Activated CD4-positive, alpha-beta memory T cell treated with anti-CD3 and anti-CD28 coated beads, Interleukin-2, amount 10 ng/mL, durations not matched to agents 7 days and 5 days (primary cell): ENCODE measurements around the gene ELANE. TPM values are rescaled to one million over a fixed set of nuclear protein-coding genes. Genes with fewer than 3 reads are reported as not detected.

Source experiments
- CTCF ChIA-PET: fragments of 350-600 bp; sonication (Branson Sonifier 250); formaldehyde crosslinking; loops from one replicate; lab custom pipeline; 2021; ENCODE audit warnings: antibody characterized with exemption, inconsistent platforms; lab: Charles Lee
- POLR2A ChIA-PET: fragments of 350-600 bp; sonication (Branson Sonifier 250); formaldehyde crosslinking; loops from one replicate; lab custom pipeline; 2021; ENCODE audit warnings: antibody characterized with exemption; lab: Charles Lee
- DNase-seq: peaks from one replicate; pipeline ENCODE4 v3.0.0-alpha.2; 2020
- H3K27ac Mint-ChIP-seq: one replicate; pipeline ENCODE4 v1.8.0; 2021; ENCODE audit warnings: mild to moderate bottlenecking, mixed read lengths
- H3K27me3 Mint-ChIP-seq: one replicate; pipeline ENCODE4 v1.8.0; 2021; ENCODE audit warnings: mixed read lengths
- H3K36me3 Mint-ChIP-seq: one replicate; pipeline ENCODE4 v1.8.0; 2021; ENCODE audit warnings: low read depth, mixed read lengths
- H3K4me1 Mint-ChIP-seq: one replicate; pipeline ENCODE4 v1.8.0; 2021; ENCODE audit warnings: mixed read lengths
- H3K4me3 Mint-ChIP-seq: one replicate; pipeline ENCODE4 v1.8.0; 2021; ENCODE audit warnings: mild to moderate bottlenecking, mixed read lengths
- H3K9me3 Mint-ChIP-seq: one replicate; pipeline ENCODE4 v1.8.0; 2021; ENCODE audit warnings: mixed read lengths
- total RNA-seq, 2 experiments: library from RNA; stranded (reverse); gene quantifications; one replicate each; pipeline ENCODE4 v1.2.3, GENCODE V29; 2021

Gene ELANE
- total RNA-seq, 2 experiments from 2014 or later, result not detected

DNA sequence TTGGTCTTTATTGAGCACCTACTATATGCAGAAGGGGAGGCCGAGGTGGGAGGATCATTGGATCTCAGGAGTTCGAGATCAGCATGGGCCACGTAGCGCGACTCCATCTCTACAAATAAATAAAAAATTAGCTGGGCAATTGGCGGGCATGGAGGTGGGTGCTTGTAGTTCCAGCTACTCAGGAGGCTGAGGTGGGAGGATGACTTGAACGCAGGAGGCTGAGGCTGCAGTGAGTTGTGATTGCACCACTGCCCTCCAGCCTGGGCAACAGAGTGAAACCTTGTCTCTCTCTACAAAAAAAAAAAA is 11.2 kb downstream of the ELANE start:
- POLR2A ChIA-PET, result interaction anchor here (0.6 to 3.5 kb wide), 11 partner anchors 8 to 406 kb away, joined by 3 to 17 read pairs (median 6); partner anchors contain the start of genes CIRBP, MED16, RNU6-9 and WDR18
- CTCF ChIA-PET, result interaction anchor here (0.7 to 2.8 kb wide), 23 partner anchors 9 to 381 kb away, joined by 3 to 37 read pairs (median 4); partner anchors contain the start of genes FSTL3, KISS1R, MED16 and R3HDM4
- Mint-ChIP-seq H3K27me3 (peaks cover 10% of the 10 kb centered on the region), H3K4me1 (peaks cover 20% of the 10 kb centered on the region), H3K36me3 (peaks cover 7% of the 10 kb centered on the region), H3K27ac (peak overlapping the region; percentile 79), H3K4me3 (peak overlapping the region; percentile 68), H3K9me3 (no peaks in the 10 kb centered on the region)
- no peak for DNase-seq

DNA sequence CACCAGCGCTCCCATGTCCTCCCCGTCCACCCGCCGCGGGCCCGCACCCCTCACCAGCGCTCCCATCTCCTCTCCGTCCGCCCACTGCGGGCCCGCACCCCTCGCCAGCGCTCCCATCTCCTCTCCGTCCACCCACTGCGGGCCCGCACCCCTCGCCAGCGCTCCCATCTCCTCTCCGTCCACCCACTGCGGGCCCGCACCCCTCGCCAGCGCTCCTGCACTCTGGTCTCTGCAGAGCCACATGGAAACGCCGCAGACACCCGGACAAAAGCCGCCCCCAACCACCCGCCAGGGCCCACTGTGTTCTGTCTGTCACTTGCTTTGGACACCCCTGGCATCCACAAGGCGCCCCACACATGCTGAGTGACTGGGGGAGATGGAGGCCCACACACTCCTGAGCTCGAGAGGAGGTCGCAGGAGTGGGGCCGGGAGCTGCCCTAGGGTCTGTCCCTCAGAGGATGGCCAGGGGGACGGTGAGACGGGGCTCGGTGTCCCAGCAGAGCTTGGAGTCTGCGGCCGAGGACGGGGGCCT is 14.7 kb downstream of the ELANE start:
- DNase-seq, result no peak
- H3K4me1 Mint-ChIP-seq, result peaks cover 19% of the 10 kb centered on the region
- H3K36me3 Mint-ChIP-seq, result peaks cover 21% of the 10 kb centered on the region
- ChIA-PET CTCF (no interaction called here), POLR2A (interaction anchor here (0.6 to 1.1 kb wide), 2 partner anchors 26 to 43 kb away, joined by 3 to 4 read pairs; partner anchors contain the start of genes MED16 and RNU6-9)
- no peaks in the 10 kb centered on the region for H3K27me3 Mint-ChIP-seq
- no peak overlapping the region for H3K4me3 Mint-ChIP-seq
- H3K27ac Mint-ChIP-seq, result no peak overlapping the region
- no peaks in the 10 kb centered on the region for H3K9me3 Mint-ChIP-seq

DNA sequence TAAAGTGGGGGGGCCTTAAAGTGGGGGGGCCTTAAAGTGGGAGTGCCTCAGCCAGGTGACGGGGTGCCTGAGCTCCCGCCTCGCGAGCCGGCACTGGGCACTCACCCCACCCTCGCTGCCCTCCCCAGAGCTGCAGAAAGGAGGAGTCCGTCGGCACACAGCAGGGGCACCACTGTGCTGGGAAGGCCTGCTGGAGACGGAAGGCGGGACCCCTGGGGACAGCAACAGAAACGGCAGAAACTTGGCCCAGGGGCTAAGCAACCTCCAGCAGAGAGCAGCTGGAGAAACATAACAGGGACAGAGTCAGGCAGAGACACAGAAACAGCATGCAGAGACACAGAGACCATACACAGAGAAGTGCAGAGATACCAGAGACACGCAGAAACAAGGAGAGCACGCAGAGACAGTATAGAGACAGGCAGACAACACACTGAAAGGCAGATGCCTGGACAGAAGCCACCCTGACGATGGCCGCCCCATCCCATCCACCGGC is 15.2 kb downstream of the ELANE start:
- Mint-ChIP-seq H3K27me3 (no peaks in the 10 kb centered on the region), H3K4me1 (peaks cover 24% of the 10 kb centered on the region), H3K36me3 (peaks cover 21% of the 10 kb centered on the region), H3K27ac (no peak overlapping the region), H3K9me3 (no peaks in the 10 kb centered on the region), H3K4me3 (no peak overlapping the region)
- ChIA-PET POLR2A (interaction anchor here (0.6 kb wide), 1 partner anchor 26 kb away, joined by 4 read pairs; the partner anchor contains the start of genes MED16 and RNU6-9), CTCF (no interaction called here)
- no peak for DNase-seq

DNA sequence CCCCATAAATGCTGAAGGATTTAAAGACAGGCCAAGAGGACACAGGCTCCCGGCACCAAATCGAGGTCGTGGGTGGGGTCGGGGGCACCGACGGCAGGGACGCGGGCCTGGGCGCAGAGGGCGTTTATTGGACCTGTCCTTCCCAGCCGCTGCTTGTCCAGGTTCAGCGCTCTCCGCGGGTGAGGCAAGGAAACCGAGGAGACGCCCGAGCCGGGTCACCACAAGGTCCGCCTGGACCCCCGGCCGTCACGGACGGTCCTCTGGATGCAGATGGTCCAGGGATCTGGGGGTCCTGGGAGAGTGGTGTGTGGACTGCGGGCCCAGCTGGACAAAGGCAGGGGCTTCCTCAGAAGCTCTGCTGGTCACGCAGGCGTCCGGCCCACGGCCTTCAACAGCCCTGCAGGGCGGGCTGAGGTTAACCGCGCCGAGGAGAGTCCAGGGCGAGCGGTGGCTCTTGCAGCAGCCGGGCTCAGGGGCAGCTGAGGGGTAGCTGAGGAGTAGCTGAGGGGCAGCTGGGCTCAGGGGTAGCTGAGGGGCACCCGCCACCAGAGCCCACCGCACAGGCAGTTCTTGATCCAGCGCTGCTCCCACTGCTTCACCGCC is 15.9 kb downstream of the ELANE start:
- Mint-ChIP-seq H3K4me3 (no peak overlapping the region), H3K4me1 (peaks cover 22% of the 10 kb centered on the region), H3K36me3 (peaks cover 23% of the 10 kb centered on the region), H3K9me3 (no peaks in the 10 kb centered on the region), H3K27ac (no peak overlapping the region), H3K27me3 (no peaks in the 10 kb centered on the region)
- DNase-seq, result no peak
- ChIA-PET POLR2A (no interaction called here), CTCF (no interaction called here)

DNA sequence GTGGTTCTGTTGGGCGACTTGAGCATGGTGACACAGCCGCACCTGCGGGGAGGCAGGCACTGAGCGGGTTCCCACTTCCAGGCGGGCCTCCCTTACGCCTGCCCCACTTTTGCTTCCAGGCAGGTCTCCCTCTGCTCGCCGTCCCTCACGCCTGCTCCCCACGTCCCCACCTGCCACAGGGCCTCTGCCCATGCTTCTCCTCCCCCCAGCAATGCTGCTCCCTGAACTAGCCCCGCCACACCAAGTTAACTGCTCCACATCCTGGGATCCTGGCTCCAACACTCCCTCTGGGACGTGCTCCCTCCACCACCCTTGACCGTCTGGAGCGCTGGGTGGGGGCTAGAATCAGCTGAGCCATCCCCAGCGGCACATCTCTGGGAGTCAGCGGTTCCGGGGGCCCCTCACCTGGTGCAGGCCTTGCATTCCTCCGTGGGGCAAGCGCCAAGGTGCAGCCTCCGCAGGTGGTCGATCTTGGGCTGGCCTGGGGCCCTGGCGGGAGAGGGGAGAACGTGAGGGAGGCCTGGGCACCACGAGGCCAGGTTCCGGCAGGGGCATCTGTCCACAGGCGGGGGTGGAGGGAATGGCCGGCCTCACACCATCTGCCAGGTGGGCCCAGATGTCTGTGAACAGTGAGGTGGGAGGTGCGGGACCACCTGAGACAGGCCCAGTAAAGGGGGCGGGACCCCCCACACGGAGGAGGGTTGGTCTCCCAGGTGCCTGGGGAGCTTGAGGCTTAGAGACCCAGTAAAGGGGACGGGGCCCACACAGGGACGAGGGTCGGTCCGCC is 16.5 kb downstream of the ELANE start:
- Mint-ChIP-seq H3K36me3 (peaks cover 23% of the 10 kb centered on the region), H3K27me3 (no peaks in the 10 kb centered on the region), H3K9me3 (no peaks in the 10 kb centered on the region), H3K4me3 (no peak overlapping the region), H3K27ac (no peak overlapping the region), H3K4me1 (peaks cover 16% of the 10 kb centered on the region)
- ChIA-PET POLR2A (no interaction called here), CTCF (no interaction called here)
- no peak for DNase-seq

DNA sequence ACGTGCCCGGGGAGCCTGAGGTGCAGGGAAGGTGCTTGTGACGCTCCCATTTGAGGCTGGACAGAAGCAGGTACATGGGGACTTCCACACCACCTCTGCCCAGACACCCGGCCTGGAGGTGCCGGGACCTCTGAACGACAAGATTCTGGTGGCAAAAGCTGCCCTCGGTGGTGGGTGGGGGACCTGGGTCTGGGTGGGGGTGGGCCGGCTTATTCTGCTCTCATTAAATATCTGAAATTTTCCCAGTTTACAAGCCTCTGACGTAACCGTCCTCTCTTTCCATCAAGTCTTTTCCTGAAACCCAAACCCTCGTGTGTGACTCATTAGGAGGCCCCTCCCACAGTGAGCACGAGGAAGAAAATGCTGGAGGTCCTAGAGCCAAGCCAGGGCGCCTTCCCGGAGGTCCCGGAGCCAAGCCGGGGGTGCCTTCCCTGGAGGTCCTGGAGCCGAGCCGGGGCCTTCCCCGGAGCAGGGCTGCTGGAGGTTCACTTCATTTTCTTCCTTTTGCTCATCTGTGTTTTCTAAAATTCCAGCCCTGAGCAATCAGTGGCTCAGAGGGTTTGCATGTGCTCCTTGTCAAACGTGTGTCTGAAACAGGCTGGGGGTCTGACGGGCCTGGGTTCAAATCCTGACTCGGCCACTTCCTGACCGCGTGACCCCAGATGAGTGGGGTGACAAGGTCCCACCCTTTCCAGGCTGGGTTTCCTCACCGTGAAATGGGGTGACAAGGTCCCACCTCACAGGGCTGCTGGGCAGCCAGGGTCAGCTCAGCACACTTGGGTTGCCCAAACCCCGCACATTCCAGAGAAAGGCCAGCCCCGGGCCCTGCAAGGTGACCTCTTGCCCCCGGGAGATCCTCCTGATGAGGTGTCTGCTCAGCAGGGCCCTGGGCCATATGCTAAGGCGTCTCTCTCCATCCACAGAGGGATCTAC is 17.4 kb downstream of the ELANE start:
- Mint-ChIP-seq H3K27me3 (no peaks in the 10 kb centered on the region), H3K36me3 (peaks cover 23% of the 10 kb centered on the region), H3K4me3 (no peak overlapping the region), H3K9me3 (no peaks in the 10 kb centered on the region), H3K27ac (no peak overlapping the region), H3K4me1 (peaks cover 13% of the 10 kb centered on the region)
- POLR2A ChIA-PET, result no interaction called here
- no peak for DNase-seq
- CTCF ChIA-PET, result no interaction called here

DNA sequence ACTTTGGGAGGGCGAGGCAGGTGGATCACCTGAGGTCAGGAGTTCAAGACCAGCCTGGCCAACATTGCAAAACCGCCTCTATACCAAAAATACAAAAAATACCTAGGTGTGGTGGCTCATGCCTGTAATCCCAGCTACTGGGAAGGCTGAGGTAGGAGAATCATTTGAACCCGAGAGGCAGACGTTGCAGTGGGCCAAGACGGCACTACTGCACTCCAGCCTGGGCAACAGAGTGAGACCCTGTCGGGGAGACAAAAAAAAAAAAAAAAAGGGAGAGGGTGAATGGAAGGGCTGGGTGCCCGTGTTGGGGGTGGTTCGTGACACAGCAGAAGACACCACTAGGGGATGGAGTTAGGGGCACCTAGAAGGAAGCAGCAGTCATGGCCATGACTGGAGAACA is 18.2 kb downstream of the ELANE start:
- CTCF ChIA-PET, result no interaction called here
- H3K4me1 Mint-ChIP-seq, result peaks cover 13% of the 10 kb centered on the region
- H3K9me3 Mint-ChIP-seq, result no peaks in the 10 kb centered on the region
- peak overlapping the region; percentile 6 for H3K27ac Mint-ChIP-seq
- no peaks in the 10 kb centered on the region for H3K27me3 Mint-ChIP-seq
- no peak overlapping the region for H3K4me3 Mint-ChIP-seq
- DNase-seq, result no peak
- peaks cover 23% of the 10 kb centered on the region for H3K36me3 Mint-ChIP-seq
- POLR2A ChIA-PET, result no interaction called here

DNA sequence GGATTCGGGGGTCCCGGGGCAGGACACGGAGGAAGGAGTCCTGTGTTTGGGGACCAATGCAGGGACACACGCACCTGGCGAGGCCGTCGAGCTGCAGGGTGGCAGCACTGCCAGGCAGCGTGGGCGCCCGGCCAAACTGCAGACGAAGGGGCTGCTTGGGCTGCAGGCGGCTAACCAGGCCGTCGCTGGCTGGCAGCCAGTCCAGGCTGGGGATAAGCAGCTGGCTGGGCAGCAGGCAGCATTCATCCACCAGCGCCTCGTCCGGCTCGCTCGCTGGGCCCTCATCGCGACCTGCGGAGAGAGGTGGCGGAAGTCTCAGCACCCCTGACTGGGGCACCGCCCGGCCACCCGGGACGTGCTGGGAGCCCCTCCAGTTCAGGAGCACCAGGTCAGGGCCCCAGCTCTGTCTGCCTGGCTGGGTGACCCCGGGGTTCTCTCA is 18.9 kb downstream of the ELANE start:
- peaks cover 11% of the 10 kb centered on the region for H3K4me1 Mint-ChIP-seq
- no peaks in the 10 kb centered on the region for H3K9me3 Mint-ChIP-seq
- no peak overlapping the region for H3K4me3 Mint-ChIP-seq
- H3K27me3 Mint-ChIP-seq, result no peaks in the 10 kb centered on the region
- POLR2A ChIA-PET, result no interaction called here
- DNase-seq, result no peak
- CTCF ChIA-PET, result no interaction called here
- no peak overlapping the region for H3K27ac Mint-ChIP-seq
- H3K36me3 Mint-ChIP-seq, result peaks cover 23% of the 10 kb centered on the region

DNA sequence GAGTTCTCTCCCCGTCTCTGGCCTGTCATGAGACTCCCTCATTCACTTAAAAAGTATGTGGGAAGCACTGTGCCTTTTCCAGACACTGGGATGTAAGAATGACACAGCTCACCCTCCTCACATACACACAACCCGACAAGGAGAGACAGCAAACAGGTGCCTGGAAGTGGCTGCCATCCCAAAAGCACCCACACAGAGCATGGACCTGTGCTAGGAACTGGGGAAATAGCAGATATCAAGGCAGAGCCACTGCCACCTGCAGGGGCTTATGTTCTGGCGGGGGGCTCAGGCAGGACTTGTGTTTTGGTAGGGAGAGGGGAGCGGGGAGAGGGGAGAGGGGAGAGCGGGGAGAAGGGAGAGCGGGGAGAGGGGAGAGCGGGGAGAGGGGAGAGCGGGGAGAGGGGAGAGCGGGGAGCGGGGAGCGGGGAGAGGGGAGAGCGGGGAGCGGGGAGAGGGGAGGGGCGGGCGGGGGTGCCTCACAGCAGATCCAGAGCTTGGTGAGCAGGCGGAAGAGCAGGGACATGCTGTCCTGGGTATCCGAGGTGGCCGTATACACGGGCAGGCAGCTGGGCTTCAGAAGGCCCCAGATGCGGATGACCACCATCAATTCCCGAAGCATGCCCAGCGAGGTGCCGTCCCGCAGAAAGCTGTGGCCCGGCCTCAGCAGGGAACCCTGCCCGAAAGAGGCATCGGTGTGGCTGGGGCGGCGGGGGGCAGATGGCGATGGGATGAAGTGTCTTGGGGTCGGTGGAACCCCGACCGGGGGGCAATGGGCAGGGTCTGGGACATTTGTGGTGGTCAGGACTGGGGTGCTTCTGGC is 19.6 kb downstream of the ELANE start:
- Mint-ChIP-seq H3K9me3 (no peaks in the 10 kb centered on the region), H3K4me3 (peak overlapping the region; percentile 71), H3K27ac (peak overlapping the region; percentile 89), H3K4me1 (peaks cover 11% of the 10 kb centered on the region), H3K27me3 (no peaks in the 10 kb centered on the region), H3K36me3 (peaks cover 23% of the 10 kb centered on the region)
- POLR2A ChIA-PET, result interaction anchor here (0.8 to 2.6 kb wide), 7 partner anchors 8 to 403 kb away, joined by 3 to 16 read pairs (median 4); partner anchors contain the start of genes CIRBP, FAM174C, MED16 and RNU6-9
- DNase-seq, result no peak
- CTCF ChIA-PET, result interaction anchor here (0.6 to 1.1 kb wide), 2 partner anchors 8 to 125 kb away, joined by 3 to 8 read pairs; no protein-coding TSS in a partner anchor

DNA sequence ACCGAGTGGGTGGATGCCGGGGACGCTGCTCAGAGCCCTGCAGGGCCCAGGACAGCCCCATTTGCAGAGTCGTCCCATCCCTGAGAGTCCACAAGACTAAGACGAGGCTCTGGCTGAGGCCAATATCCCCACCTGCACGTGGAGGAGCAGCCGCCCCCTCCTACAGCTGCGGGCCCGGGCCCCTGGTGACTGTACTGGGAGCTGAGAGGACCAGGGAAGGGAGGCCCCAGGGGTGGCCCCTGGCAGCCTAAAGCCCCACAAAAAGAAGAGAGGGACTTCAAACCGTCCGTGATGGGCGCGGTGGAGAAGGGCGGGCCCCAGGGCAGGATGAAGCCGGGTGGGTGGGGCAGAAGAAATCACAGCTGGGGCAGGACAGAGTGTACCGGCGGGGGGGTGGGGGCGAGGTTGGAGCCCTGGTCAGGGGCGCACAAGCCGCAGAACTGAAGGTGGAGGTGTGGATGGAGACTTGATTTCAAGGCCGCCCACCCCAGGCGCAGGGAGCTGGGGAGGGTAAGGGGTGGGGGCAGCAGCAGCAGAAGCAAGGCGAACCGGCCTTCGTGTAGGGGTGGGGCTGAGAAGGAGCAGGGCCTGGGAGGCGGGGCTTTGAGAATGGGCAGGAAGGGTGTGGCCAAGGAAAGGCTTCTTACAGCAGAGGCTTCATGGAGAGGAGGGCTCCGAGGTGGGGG is 20.3 kb downstream of the ELANE start:
- DNase-seq, result peak; percentile 91
- Mint-ChIP-seq H3K36me3 (peaks cover 21% of the 10 kb centered on the region), H3K4me3 (peak overlapping the region; percentile 71), H3K27ac (peak overlapping the region; percentile 89), H3K9me3 (no peaks in the 10 kb centered on the region), H3K27me3 (no peaks in the 10 kb centered on the region), H3K4me1 (peaks cover 11% of the 10 kb centered on the region)
- CTCF ChIA-PET, result interaction anchor here (0.6 to 1.1 kb wide), 3 partner anchors 8 to 126 kb away, joined by 3 to 8 read pairs (median 3); partner anchors contain the start of gene WDR18
- POLR2A ChIA-PET, result interaction anchor here (0.8 to 2.6 kb wide), 8 partner anchors 21 to 403 kb away, joined by 3 to 16 read pairs (median 3); partner anchors contain the start of genes CIRBP, FAM174C, MED16 and PTBP1

DNA sequence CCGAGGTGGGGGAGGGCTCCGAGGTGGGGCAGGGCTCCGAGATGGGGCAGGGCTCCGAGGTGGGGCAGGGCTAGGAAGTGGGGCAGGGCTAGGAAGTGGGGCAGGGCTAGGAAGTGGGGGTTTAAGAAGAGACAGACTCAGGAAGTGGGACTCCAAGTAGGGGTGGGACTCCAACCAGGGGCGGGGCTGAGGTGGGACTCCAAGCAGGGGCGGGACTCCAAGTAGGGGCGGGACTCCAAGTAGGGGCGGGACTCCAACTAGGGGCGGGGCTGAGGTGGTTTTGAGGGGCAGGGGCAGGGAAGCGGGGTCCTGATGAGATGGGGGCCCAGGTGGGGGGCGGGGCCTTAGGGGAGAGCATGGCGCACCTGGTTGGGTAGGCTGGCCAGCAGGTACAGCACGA is 21.0 kb downstream of the ELANE start:
- H3K27ac Mint-ChIP-seq, result peak overlapping the region; percentile 65
- peak overlapping the region; percentile 30 for H3K4me3 Mint-ChIP-seq
- CTCF ChIA-PET, result interaction anchor here (0.7 to 1.1 kb wide), 2 partner anchors 9 to 111 kb away, joined by 3 to 8 read pairs; partner anchors contain the start of gene WDR18
- DNase-seq, result peak; percentile 86
- no peaks in the 10 kb centered on the region for H3K9me3 Mint-ChIP-seq
- H3K4me1 Mint-ChIP-seq, result peaks cover 11% of the 10 kb centered on the region
- POLR2A ChIA-PET, result interaction anchor here (0.8 to 2.6 kb wide), 6 partner anchors 9 to 396 kb away, joined by 3 to 16 read pairs (median 4); partner anchors contain the start of genes CIRBP, MED16, PTBP1 and RNU6-9
- no peaks in the 10 kb centered on the region for H3K27me3 Mint-ChIP-seq
- H3K36me3 Mint-ChIP-seq, result peaks cover 16% of the 10 kb centered on the region
